WTC11 (cell line): ENCODE results near the gene CYGB. TPM values are rescaled to one million over a fixed set of nuclear protein-coding genes. Genes with fewer than 3 reads are reported as not detected.

Experiments used
- ATAC-seq: fragments of 200-7000 bp; cut with Tn5 transposase; 2 replicates; pipeline ENCODE4 v1.10.0; 2021; ENCODE audit warnings: mild to moderate bottlenecking, moderate library complexity
- CTCF ChIA-PET: fragments of 300-600 bp; sonication (Branson Sonifier 250); formaldehyde crosslinking; loops from one replicate; lab custom pipeline; 2021; ENCODE audit warnings: antibody characterized with exemption; lab: Charles Lee
- POLR2A ChIA-PET: fragments of 350-600 bp; sonication (Branson Sonifier 250); formaldehyde crosslinking; loops from one replicate; lab custom pipeline; 2021; ENCODE audit warnings: antibody characterized with exemption; lab: Charles Lee
- DNase-seq: peaks from one replicate; pipeline ENCODE4 v3.0.0; 2021; ENCODE audit warnings: low spot score
- H3K27ac Mint-ChIP-seq: 2 replicates; pipeline ENCODE4 v1.8.0; 2021; ENCODE audit warnings: mixed read lengths
- H3K27me3 Mint-ChIP-seq: 2 replicates; pipeline ENCODE4 v1.8.0; 2021; ENCODE audit warnings: low read depth, mild to moderate bottlenecking, moderate library complexity, mixed read lengths
- H3K36me3 Mint-ChIP-seq: 2 replicates; pipeline ENCODE4 v1.8.0; 2021; ENCODE audit warnings: mixed read lengths
- H3K4me1 Mint-ChIP-seq: 2 replicates; pipeline ENCODE4 v1.8.0; 2022; ENCODE audit warnings: mixed read lengths
- H3K4me3 Mint-ChIP-seq: 2 replicates; pipeline ENCODE4 v1.8.0; 2021; ENCODE audit warnings: mild to moderate bottlenecking, moderate library complexity, mixed read lengths
- H3K9me3 Mint-ChIP-seq: 2 replicates; pipeline ENCODE4 v1.8.0; 2021; ENCODE audit warnings: mixed read lengths
- AFF4 ChIP-seq: sonication (generic); formaldehyde crosslinking; IDR thresholded peaks from 2 replicates; pipeline ENCODE4 v1.8.1; 2023; ENCODE audit warnings: mild to moderate bottlenecking, missing genetic modification reagents, borderline replicate concordance
- ARID4B ChIP-seq: sonication (generic); formaldehyde crosslinking; IDR thresholded peaks from 2 replicates; pipeline ENCODE4 v1.8.0; 2023; ENCODE audit warnings: missing genetic modification reagents, mild to moderate bottlenecking, borderline replicate concordance
- E2F5 ChIP-seq: sonication (generic); formaldehyde crosslinking; IDR thresholded peaks from 2 replicates; pipeline ENCODE4 v1.8.1; 2022; ENCODE audit warnings: mild to moderate bottlenecking, moderate library complexity, missing genetic modification reagents
- ELF4 ChIP-seq: sonication (generic); formaldehyde crosslinking; IDR thresholded peaks from 2 replicates; pipeline ENCODE4 v1.8.1; 2022; ENCODE audit warnings: low read depth, mild to moderate bottlenecking, moderate library complexity, missing genetic modification reagents
- GRHL2 ChIP-seq: fragments of 250-450 bp; sonication (Bioruptor Pico); IDR thresholded peaks from 2 replicates; pipeline ENCODE4 v1.8.0; 2022; ENCODE audit warnings: mild to moderate bottlenecking, moderate library complexity; ENCODE audit not compliant: insufficient replicate concordance, severe bottlenecking
- MXD4 ChIP-seq: fragments of 250-450 bp; sonication (Bioruptor Pico); IDR thresholded peaks from 2 replicates; pipeline ENCODE4 v1.8.0; 2021; ENCODE audit warnings: mild to moderate bottlenecking, moderate library complexity, borderline replicate concordance
- NR2C2 ChIP-seq: sonication (generic); formaldehyde crosslinking; IDR thresholded peaks from 2 replicates; pipeline ENCODE4 v1.8.0; 2022; ENCODE audit warnings: mild to moderate bottlenecking, missing genetic modification reagents
- PRDM15 ChIP-seq: sonication (generic); formaldehyde crosslinking; IDR thresholded peaks from 2 replicates; pipeline ENCODE4 v1.8.0; 2022; ENCODE audit warnings: missing genetic modification reagents
- PRRX2 ChIP-seq: fragments of 250-450 bp; sonication (Bioruptor Pico); IDR thresholded peaks from 2 replicates; pipeline ENCODE4 v1.8.0; 2021; ENCODE audit warnings: mild to moderate bottlenecking
- SMAD4 ChIP-seq: sonication (generic); formaldehyde crosslinking; IDR thresholded peaks from 2 replicates; pipeline ENCODE4 v1.8.0; 2022; ENCODE audit warnings: mild to moderate bottlenecking, missing genetic modification reagents
- SOX15 ChIP-seq: fragments of 250-450 bp; sonication (Bioruptor Pico); IDR thresholded peaks from 2 replicates; pipeline ENCODE4 v1.9.0; 2021; ENCODE audit warnings: mild to moderate bottlenecking
- SP1 ChIP-seq: sonication (generic); formaldehyde crosslinking; conservative IDR thresholded peaks from 2 replicates; pipeline ENCODE4 v1.8.1; 2022; ENCODE audit warnings: missing genetic modification reagents
- STAT6 ChIP-seq: sonication (generic); formaldehyde crosslinking; conservative IDR thresholded peaks from 2 replicates; pipeline ENCODE4 v1.8.1; 2023; ENCODE audit warnings: mild to moderate bottlenecking, low read depth, missing genetic modification reagents, moderate library complexity
- TEAD1 ChIP-seq: sonication (generic); formaldehyde crosslinking; IDR thresholded peaks from 2 replicates; pipeline ENCODE4 v1.8.0; 2022; ENCODE audit warnings: mild to moderate bottlenecking, missing genetic modification reagents
- ZNF121 ChIP-seq: sonication (generic); formaldehyde crosslinking; IDR thresholded peaks from 2 replicates; pipeline ENCODE4 v1.8.0; 2023; ENCODE audit warnings: missing genetic modification reagents
- ZNF263 ChIP-seq: sonication (generic); formaldehyde crosslinking; IDR thresholded peaks from 2 replicates; pipeline ENCODE4 v1.8.1; 2022; ENCODE audit warnings: low read depth, mild to moderate bottlenecking, moderate library complexity, missing genetic modification reagents
- ZNF423 ChIP-seq: fragments of 250-450 bp; sonication (Bioruptor Pico); IDR thresholded peaks from 2 replicates; pipeline ENCODE4 v2.1.2; 2022; ENCODE audit warnings: mild to moderate bottlenecking, moderate library complexity
- total RNA-seq: library from RNA; stranded (reverse); gene quantifications from 3 replicates; pipeline ENCODE4 v1.2.3, GENCODE V29; 2021

CYGB gene
- total RNA-seq, 1 experiment from 2014 or later, result 3.6 TPM

GRCh38 chr17:76581515-76581914, 44.0 kb upstream of the CYGB start (continued):
- no peak for TF ChIP-seq MXD4

- TF ChIP-seq STAT6 (CRISPR knock-in tag) (no peak), E2F5 (CRISPR knock-in tag) (no peak), ZNF423 (no peak), ELF4 (no peak), PRRX2 (no peak), TEAD1 (CRISPR knock-in tag) (no peak), ZNF263 (CRISPR knock-in tag) (no peak), ARID4B (no peak), NR2C2 (CRISPR knock-in tag) (no peak), GRHL2 (CRISPR knock-in tag) (no peak), SOX15 (CRISPR knock-in tag) (no peak), AFF4 (no peak), SP1 (CRISPR knock-in tag) (no peak), ZNF121 (no peak), PRDM15 (CRISPR knock-in tag) (no peak), SMAD4 (CRISPR knock-in tag) (no peak)
- H3K27me3 Mint-ChIP-seq, result peaks cover 49% of the 10 kb centered on the region
- H3K9me3 Mint-ChIP-seq, result no peaks in the 10 kb centered on the region; the same call in 1 of the 2 replicates
- H3K27ac Mint-ChIP-seq, result no peak overlapping the region
- no peak for DNase-seq
- peaks cover 10% of the 10 kb centered on the region for H3K4me1 Mint-ChIP-seq
- ChIA-PET POLR2A (no interaction called here), CTCF (interaction anchor here (0.9 to 2.5 kb wide), 5 partner anchors 9 to 397 kb away, joined by 3 to 11 read pairs (median 4); no protein-coding TSS in a partner anchor)
- H3K4me3 Mint-ChIP-seq, result no peak overlapping the region
- H3K36me3 Mint-ChIP-seq, result no peaks in the 10 kb centered on the region
- ATAC-seq, result no peak
Observed at GRCh38 chr17:76579281-76579680, 41.8 kb upstream of the CYGB start.
